Kidney glomerular epithelial cell (primary cell): ENCODE measurements around the gene FOXP2.
"Not testable (repeated sequence)": the region's sequence is repeated elsewhere in the genome, so short reads cannot be mapped to it uniquely, and the experiment has no call there.

Experiments
- DNase-seq: peaks from one replicate; lab custom pipeline; 2025; lab: John Stamatoyannopoulos, UW

FOXP2 gene

DNA sequence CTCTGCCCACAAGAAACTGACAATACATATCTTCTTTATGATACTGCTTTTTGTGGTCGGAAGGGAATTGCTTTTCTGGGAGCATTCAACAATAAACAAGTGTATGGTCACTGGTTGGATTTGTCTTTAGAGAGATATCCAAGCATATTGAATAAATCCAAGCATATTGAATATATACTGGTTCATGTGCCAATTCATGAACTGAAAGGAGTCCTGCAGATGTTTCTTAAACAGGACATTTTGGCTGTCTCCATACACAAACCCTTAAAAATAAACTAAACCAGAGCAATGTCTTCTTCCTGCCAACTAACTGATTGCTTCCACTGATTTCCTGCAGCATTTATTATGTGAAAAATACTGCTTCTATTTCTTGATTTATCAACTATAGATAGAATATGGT lies 173.9 kb downstream of the FOXP2 start:
- no peak for DNase-seq

DNA sequence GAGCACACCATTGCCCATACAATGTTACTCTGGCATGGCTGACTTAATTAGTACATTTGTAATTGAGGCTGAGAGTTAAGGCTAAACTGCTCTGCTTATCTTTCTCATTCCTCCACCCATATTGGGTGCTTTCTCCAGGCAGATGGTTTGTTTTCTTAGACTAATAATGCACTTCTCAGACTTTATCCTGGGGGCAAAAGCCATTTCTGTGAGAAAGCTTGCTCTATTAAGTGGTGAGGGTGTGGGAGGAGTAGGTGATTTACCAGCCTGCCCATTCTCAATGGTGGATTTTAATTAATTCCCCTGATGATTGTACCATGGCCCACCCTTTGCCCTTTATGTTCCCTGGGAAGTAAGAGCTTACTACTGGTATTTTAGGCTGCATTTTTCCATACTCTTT lies 174.8 kb downstream of the FOXP2 start:
- no peak for DNase-seq

DNA sequence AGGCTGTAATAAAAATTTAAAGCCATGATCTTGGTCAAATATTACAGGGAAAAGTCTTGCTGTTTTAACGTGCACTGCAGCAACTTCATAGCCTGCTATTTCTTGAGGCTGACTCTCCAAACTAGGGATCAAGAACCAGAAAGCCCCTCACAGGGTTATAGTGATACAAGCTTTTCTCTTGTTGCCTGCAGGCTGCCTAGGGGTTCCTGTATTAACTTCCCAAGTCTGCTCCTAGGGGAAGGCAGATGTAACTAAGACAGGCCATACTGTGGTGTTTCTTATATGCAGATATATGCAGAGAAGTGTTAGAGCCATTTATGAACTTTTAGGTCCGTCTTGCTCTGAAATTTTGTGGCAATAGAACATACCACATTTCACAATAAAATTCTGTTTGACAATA lies 175.7 kb downstream of the FOXP2 start:
- DNase-seq = no peak

DNA sequence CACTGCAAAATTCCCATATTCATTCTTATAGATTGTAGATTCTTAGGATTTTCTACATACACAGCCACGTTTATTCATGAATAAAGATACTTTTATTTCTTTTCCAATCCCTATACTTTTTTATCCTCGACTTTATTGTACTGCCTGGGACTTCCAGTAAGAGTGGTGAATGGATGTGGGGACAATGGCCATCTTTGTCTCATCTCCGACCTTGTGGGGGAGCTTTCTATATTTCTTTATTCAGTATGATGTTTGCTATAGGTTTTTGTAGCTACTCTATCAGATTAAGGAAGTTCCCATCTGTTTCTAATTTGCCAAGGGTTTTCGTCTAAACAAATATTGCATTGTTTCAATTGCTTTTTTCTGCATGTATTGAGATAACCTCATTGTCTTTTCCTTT lies 184.3 kb downstream of the FOXP2 start:
- no peak for DNase-seq

DNA sequence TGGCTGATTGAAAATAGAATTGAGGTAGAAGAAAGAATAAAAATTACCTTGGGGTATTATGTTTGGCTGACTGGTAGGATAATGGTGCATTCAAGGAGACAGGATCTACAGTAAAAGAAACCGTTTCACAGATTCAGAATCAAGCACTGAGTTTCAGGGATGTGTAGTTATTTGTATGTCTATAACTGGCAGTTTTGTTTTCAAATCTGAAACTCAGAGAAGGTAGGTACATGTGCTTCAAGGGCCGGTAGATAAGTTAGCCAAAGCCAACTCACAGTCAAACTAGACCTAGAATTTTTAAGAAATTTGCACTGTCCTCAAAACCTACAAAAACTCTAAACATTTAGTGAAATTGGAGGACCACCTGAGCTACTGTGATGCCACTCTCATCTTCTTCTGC lies 191.5 kb downstream of the FOXP2 start:
- DNase-seq = no peak

DNA sequence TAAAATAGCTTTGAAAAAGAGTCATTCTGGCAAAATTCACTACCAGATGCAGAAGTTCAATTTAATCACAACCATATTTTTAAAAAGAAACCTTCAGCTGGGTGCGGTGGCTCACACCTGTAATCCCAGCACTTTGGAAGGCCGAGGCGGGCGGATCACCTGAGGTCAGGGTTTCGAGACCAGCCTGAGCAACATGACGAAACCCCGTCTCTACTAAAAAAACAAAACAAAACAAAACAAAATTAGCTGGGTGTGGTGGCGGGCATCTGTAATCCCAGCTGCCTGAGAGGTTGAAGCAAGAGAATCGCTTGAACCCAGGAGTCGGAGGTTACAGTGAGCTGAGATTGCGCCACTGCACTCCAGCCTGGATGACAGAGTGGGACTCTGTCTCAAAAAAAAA lies 194.2 kb downstream of the FOXP2 start:
- DNase-seq = not testable (repeated sequence)

DNA sequence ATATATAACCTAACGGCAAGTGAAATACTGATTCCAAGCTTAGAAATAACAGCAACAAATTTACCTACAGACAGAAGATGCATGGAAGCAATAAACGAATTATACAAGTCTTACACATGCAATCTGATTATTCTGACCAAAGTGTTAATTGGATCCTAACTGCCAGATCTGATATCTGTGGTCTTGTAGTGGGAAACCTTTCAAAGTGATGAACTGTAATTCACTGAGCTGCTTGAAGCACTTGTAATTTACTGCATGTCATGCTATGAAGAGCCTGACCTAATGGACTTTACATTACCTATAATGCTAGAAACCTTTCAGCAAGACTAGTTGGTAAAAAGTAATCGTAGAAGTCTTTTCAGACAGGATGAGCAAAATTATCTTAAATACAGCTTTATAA lies 205.6 kb downstream of the FOXP2 start:
- DNase-seq = no peak

DNA sequence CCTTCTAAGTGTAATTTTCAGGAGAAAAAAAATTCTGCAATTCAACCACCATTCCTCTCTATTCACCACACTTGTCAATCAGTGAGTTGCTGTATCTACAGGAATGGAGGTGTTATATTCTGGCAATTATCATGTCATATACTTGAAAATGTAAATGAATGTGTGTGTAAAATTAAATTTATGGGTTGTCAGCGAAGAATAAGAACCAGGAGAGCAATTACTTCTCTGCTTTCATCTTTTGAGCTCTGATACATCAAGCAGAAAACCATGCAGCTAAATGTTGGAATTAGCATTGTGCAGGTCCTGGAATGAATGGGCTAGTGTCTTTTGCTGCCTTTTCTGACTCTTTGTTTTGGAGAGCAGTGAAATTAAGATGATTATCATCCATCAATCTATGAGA lies 207.6 kb downstream of the FOXP2 start:
- DNase-seq = no peak

DNA sequence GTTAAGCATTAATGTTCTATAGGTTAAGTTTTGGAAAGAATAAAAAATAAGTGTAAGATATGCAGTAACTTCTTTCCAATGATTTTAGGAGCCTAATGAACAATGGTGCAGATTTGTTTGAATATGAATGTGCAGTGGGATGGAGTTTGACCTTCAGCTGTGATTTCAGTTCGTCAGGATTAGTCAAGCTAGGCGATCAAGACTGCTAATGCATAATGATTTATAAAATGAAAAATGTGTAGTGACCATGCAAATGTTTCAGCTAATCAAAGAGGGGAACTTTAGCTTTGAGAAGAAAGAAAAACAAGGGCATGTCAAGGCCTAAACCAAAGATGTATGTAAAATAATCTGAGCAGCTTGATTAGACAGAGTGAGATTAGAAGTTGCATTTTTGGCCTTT lies 208.5 kb downstream of the FOXP2 start:
- no peak for DNase-seq

DNA sequence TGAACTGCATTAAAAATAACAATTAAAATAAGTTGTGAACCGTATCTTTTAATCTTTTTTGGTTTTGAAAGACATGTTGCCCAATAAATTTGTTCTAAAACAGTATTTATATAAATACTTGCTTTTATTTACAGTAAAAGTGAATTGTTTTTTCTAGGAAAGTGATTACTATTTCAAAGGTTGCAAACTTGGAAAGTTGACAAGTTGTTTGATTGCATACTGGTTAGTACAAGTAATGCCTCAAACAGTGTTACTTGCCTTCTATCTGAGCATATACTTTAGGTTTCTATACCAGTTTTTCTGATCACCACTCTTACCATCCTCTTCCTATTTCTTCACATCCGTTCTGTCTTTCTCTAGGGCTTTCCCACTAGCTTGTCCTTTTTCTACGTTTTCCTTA lies 212.6 kb downstream of the FOXP2 start:
- no peak for DNase-seq

DNA sequence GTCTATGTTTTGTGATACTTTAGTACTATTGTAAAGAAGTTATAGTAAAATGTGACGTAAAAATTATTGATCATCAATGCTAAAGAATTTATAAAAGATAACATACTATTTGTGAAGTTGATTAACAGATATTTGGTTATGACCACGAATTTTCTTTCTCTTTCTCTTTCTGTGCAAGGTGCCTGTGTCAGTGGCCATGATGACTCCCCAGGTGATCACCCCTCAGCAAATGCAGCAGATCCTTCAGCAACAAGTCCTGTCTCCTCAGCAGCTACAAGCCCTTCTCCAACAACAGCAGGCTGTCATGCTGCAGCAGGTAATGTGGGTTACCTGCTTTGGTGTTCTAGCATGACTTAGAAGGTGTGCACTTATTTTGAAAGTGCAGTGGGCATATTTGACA lies 213.7 kb downstream of the FOXP2 start:
- DNase-seq = no peak

DNA sequence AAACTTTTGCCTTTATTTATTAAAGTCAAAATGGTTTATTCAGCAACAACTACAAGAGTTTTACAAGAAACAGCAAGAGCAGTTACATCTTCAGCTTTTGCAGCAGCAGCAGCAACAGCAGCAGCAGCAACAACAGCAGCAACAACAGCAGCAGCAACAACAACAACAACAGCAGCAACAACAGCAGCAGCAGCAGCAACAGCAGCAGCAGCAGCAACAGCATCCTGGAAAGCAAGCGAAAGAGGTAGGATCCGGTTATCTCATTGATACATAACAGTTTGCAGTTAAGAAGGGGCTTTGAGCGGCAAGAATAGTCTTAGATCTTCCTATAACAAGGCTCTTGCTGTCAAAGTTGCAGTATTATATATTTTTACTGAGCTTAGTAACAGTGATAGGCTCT lies 215.1 kb downstream of the FOXP2 start:
- no peak for DNase-seq

DNA sequence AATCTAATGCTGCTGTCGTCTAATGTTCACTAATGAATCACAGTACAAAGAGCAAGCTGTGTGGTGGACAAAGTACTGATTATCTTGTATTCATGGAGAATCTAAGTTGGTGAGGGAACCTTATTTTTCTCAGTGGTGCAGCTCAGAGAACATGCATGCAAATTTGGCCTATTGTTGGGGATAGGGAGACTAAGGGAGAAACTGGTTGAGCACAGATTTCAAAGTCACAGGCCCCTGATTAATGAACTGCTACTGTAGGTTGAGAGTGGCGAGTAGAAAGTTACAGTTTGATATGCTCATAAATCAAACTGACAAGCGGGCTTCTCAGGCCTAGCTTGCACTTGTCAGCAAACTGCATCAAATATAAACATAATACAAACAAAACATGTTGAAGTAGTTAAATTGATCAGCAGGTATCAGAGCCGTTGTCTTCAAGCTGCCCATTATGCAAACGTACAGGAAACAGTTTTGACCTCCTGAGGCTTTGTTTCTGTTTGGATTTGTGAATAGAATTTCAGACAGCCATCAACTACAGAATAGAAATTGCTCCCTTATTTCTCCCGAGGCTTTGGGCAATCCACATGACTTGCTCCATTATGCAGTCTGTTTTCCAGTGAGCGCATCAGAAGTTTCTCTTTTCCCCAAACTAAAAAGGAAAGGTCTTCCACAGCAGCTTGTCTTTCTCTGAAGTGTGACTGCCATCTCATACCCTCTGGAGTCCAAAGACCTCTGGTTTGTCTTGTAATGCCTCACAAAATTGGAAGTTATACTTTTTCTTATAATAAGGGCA lies 215.8 kb downstream of the FOXP2 start:
- DNase-seq = no peak

DNA sequence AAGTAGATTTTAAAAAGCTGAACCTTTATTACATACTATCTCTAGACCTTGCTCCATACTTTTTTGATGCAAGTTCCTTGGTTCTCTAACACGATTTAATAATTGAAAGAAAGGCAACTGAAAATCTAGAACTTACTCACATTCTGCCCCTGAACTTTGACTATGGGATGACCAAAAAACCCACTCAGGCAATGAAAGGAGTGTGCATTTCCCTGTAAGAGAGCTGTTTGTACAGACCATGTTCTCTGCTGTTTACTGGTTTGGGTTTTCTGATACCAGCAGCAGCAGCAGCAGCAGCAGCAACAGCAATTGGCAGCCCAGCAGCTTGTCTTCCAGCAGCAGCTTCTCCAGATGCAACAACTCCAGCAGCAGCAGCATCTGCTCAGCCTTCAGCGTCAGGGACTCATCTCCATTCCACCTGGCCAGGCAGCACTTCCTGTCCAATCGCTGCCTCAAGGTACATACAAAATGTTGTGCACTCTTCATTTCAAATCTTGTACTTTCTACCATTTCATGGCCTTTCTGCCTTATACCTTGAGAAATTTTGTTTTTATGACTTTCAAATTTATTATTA lies 216.7 kb downstream of the FOXP2 start:
- DNase-seq = no peak

DNA sequence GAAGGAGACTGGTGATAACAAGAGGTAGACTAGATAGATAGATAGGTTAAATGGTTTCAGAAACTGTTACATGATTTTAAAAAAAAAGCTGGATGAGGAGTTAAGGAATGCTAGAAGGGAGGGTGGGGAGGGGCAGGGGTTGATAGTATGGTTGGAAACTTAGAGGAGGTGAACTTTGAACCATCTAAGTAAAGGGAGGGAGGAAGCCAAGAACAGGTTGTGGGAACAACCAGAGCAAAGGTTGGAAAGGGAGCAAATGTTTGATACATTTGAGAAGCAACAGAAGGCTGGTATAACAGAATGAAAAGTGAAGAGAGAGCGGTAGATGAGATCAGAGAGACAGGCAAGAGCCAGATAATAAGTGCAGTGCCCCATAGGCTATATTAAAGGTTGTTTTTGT lies 224.8 kb downstream of the FOXP2 start:
- DNase-seq = no peak

DNA sequence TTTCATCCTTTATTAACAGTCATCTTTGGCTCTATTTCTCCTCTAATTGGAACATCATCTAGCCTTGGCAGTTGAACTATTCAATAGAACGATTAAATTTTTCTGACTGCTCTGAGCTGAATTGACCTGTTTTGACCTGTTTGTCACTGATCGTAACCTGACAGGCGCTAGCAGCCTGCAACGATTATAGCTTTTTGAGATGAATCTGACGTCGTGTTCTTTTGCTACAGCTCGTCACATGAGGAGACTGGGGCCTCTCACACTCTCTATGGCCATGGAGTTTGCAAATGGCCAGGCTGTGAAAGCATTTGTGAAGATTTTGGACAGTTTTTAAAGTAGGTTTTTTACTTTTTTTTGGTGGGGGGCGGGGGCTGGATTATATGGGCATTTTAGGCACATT lies 229.8 kb downstream of the FOXP2 start:
- no peak for DNase-seq

DNA sequence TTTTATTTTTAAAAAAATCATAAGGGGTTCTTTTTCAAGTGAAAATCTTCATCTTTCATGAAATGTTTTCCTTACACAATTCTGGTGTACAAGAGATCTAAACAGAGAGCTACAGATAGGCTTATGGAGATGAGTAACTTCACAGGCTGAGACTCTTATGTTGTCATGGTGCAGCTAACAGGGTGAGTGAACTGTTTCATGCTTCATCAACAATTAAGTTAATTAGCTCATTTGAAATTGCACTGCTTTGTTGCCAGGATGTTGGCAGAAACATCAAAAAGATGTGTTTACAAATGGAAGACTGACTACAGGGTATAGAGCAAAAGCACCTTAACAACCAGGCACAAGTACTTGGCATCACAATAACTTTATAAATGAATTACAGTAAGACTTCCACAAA lies 230.8 kb downstream of the FOXP2 start:
- no peak for DNase-seq

DNA sequence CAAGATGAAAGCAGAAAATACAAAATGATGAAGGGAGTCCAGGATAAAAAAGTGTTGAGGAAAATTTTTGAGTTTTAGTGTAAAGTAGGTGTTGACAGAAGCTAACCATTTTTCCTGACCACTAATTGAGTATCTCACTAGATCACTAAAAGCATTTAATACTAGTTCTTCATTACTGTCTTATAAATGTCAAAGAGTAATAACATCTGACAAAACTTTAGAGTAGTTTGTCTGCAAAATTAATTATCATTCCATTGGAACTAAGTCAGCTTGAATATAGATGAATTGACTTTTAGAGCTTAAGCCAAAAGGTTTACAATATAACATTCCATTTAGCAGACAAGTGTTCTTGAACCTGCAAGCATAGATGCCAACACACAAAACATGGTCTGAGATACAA lies 232.9 kb downstream of the FOXP2 start:
- DNase-seq = no peak

DNA sequence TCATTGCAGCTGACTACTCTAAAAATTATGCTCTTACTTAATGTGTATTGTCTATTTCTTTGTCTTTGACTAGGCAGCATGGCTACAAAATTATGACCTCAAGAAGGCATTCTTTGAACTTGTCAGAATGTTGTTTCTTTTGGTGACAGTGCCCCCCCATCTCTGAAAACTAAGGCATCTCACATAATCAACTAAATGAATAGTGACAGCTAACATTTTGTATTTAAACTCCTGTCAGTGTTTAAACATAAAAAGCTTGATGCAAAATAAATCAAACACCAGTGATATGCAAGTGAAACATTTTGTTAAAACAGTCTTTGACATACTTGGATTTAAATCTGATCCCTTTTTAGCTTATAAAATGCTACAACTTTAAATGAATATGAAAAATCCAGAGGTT lies 233.5 kb downstream of the FOXP2 start:
- DNase-seq = no peak

DNA sequence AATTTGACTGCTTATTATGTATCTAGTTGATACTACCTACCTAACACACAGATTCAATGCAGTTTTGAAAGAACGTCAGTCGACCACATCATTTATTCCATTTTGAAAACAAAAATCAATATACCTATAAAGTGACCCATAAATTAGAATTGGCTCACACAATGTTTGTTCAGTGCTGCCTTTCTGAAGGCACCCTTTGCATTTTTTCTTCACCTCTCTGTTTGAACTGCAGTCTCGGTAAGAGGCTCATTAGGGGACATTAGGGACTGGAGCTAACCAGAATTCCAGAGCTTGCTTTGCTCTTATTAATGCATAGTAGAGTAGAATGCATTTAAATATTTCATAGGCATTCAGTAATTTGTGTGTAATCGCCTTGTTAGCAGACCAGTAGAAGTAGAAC lies 234.1 kb downstream of the FOXP2 start:
- DNase-seq = no peak

DNA sequence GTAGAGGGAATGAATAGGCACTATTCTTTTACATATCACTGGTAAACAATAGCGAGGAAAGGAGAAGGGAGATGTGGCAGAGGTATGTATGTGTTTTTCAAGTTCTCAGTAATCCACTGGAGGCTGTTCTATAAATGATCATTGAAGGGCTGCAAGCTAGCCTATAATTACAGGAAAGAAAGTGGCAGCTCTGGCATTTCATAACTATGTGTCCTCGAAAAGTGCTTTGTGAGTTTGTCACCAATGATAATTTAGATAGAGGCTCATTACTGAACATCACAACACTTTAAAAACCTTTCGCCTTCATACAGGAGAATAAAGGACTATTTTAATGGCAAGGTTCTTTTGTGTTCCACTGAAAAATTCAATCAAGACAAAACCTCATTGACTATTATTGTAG lies 235.1 kb downstream of the FOXP2 start:
- no peak for DNase-seq

DNA sequence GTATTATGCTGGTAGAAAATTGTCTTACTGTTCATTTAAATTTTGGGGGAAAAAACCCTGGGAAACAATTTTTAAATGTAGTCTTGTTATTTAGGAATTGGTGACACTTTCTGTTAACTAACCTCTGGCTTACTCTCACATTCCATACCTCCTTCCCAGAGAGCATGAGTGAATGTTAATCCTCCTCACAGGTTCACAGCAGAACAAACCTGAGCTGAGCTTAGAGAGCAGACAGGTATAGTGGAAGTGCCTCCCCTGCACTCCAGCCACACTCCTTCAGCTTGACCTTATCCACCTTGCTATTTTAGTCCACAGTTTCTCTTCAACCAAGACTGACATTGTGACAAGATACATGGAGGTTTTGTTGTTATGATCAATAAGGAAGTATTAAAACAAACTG lies 235.9 kb downstream of the FOXP2 start:
- DNase-seq = no peak

DNA sequence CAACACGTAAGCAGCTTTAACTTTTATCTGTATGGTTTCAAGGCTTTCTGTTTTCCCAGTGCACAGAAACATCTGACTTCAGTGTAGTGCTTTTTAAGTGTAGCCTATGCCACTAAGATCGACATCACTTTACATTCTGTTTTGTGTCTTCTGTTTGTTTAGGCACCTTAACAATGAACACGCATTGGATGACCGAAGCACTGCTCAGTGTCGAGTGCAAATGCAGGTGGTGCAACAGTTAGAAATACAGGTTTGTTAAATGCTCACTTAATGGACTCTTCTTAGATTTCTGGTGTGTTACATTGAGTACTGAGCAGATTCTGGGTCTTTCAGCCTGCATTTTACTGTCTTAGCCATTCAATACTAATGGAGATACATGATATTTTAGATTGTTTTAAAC lies 237.4 kb downstream of the FOXP2 start:
- no peak for DNase-seq

DNA sequence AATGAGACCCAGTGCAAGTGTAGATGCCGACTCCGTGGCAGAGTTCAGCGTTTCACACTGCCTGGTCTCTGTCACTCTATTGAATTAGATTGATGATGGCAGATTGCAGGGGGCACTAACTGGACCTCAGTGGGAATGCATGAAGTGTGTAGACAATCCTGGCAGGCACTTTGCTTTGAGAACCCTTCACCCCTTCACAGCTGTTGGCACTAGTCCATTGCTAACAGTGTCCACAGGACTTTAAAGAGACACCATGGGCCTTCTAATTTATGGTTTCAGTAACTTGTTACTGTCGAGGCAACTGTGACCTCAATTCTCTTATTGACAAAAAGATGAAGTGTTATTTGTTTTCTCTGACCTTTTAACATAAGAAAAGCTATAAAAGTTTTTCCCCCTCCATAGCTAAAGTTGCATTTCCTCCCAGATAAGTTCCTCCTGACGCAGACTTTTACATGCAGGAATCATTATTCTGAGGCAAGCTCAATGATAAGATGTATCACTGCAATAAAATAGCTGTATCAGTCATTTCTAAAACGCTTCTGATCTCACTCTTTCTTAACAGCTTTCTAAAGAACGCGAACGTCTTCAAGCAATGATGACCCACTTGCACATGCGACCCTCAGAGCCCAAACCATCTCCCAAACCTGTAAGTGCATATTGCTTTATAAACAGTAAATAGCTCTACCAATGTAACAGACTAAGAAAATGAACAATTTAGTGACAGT lies 238.9 kb downstream of the FOXP2 start:
- no peak for DNase-seq
